CD4-positive, alpha-beta T cell treated with Interleukin-17A for 1 hour (primary cell): ENCODE results near the gene TRPC4.
"Not testable (repeated sequence)": the region's sequence is repeated elsewhere in the genome, so short reads cannot be mapped to it uniquely, and the experiment has no call there.

Source experiments
- DNase-seq: peaks from one replicate; pipeline ENCODE4 v3.0.0-alpha.2; 2020

The TRPC4 gene

DNA sequence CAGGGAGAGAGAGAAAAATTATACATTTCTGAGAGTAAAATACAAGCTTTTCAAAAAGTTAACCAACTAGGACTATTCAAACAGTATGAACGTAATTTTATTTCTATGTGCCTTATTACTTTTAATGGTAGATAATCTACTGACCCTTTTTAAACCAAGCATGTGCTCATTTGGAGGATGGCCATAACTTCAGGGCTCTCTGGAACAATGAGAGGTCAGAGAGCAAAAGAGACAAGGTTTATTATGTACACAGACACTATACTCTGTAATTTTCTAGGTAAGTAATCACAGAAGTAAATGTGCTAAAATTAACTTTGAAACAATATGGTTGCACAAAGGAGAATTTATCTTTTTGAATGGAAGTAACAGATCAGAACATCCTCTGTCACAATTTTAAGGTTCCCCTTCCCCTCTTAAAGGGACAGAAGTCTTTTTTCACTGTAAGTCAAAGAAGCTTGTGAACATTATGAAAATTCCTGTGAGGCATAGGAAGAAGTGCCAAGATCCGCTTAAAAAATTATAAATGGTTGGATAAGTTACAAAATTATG, 272.0 kb downstream of the TRPC4 start:
- no peak for DNase-seq

DNA sequence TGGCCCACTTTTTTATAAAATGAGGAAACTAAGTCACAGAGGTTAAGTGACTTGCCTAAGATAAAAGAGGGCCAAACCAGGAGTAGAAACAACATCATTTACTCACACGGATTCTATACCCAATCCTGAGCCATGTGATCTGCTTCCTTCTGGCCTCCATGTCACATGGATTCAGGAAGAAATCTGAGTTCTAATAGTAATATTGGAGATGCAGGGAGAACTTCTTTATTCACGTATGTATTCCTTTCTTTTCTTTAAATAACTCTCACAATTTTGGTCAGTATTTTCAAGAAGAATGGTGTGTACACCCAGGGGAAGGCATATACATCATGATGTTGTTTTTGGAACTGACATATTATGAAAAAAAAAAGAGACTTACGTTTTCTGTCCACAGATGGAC, 272.8 kb downstream of the TRPC4 start:
- no peak for DNase-seq

DNA sequence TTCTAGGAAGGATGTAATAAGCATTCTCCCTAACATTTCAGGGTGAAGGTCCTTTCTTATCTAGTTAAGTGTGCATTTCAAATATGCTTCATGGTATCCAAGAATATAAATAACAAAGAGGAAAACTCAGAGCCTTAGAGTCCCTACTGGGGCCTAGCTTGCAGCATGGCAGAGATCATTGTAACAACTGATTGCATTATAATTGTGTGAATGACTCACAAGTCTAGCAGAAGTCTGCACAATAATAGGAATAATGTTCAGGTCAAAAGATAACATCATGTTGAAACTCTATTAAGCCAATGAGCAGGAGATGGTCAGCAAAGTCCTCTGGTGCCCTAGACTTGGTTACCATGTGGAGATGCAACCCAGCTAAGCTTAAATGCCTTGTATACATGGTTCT, 274.4 kb downstream of the TRPC4 start:
- no peak for DNase-seq

DNA sequence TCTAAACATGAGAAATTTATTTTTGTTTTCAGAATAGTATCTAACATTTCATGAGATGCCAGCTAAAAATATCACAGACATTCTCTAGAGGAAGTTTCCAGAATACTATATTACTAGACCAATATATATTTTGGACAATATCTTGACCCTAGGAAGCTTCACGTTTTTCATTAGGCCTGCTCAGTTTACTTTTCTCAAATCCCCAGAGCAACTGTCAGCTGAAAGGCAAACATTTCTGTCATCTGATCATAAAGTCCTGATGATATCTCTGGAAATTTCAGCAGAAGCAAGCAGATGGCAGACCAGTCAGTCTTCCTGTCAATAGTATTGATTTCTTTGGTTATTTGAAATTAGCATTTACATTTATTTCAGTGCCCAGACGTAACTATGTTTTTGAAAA, 275.0 kb downstream of the TRPC4 start:
- no peak for DNase-seq

DNA sequence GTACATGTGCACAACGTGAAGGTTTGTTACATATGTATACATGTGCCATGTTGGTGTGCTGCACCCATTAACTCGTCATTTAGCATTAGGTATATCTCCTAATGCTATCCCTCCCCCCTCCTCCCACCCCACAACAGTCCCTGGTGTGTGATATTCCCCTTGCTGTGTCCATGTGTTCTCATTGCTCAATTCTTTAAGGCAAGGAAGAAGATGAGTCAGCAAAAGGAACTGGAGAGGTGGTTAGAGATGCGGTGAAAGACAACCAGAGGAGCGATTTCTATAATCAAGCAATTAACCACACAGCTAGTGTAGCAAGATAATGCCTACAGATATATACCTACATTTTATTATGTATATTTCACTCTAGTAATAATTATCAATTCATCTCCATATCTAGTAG, 280.2 kb downstream of the TRPC4 start:
- not testable (repeated sequence) for DNase-seq

DNA sequence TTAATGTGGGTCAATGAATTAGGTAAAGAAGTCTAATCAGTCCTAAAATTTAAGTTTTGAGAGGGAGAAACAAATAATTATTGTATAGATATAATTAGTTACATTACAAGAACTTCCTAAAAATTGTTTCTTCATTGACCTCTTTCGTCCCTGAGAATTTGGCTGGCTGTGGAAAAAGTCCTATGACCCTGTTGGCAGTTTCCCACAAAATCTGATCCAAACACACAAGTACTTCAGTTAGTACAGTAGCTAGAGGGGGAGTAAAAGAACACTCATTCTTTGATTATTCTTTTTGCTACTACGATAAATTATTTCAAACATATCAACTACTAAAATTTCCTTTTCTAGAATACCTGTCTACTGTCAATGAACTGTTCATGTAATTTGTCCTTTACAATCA, 282.3 kb downstream of the TRPC4 start:
- DNase-seq, result no peak
